Muscle of leg (tissue), 11 donors: ENCODE results near the gene FALEC. TPM values are rescaled to one million over a fixed set of nuclear protein-coding genes. Genes with fewer than 3 reads are reported as not detected.

Experiments
- DNase-seq: peaks from one replicate; pipeline ENCODE4 v3.0.0; 2013
- H3K27ac ChIP-seq: one replicate; pipeline ENCODE4 v1.5.1; 2013; ENCODE audit warnings: mild to moderate bottlenecking, low read length, control low read depth
- H3K27me3 ChIP-seq: one replicate; pipeline ENCODE4 v1.6.1; 2013; ENCODE audit warnings: low read length; ENCODE audit not compliant: control insufficient read depth, insufficient read depth
- H3K36me3 ChIP-seq: one replicate; pipeline ENCODE4 v1.6.1; 2013; ENCODE audit warnings: low read length; ENCODE audit not compliant: control insufficient read depth, insufficient read depth
- H3K4me1 ChIP-seq: one replicate; pipeline ENCODE4 v1.6.1; 2013; ENCODE audit warnings: low read length; ENCODE audit not compliant: control insufficient read depth, insufficient read depth
- H3K4me3 ChIP-seq: one replicate; pipeline ENCODE4 v1.5.1; 2013; ENCODE audit warnings: low read length, control low read depth
- H3K9me3 ChIP-seq: replicated peaks from 2 replicates; pipeline ENCODE4 v1.6.1; 2013; ENCODE audit warnings: low read depth, low read length; ENCODE audit not compliant: control insufficient read depth
- whole genome bisulfite sequencing: methylation state at CpG from one replicate; pipeline ENCODE4 v1.1.5; 2013; ENCODE audit warnings: missing lambda C conversion rate; ENCODE audit not compliant: insufficient coverage; 5-methylcytosine and 5-hydroxymethylcytosine counted together
- polyA plus RNA-seq, 8 donors: library from polyadenylated mRNA; unstranded; fragments of 120-200 nt; gene quantifications; one replicate each; pipeline versions ENCODE4 v1.2.1 to v1.2.3, GENCODE V29; 2013; ENCODE audit warnings: inconsistent platforms in 1 of 8, low replicate concordance in 1 of 8; ENCODE audit not compliant: insufficient read length in 8 of 8, insufficient read depth in 1 of 8
- total RNA-seq: library from RNA; stranded (reverse); fragments of 120-200 nt; gene quantifications from one replicate; pipeline ENCODE4 v1.2.4, GENCODE V29; 2013

Gene FALEC
- total and polyA plus RNA-seq, 9 donors, result 0.32 to 1.6 (median 0.74) TPM; not detected in 1

DNA sequence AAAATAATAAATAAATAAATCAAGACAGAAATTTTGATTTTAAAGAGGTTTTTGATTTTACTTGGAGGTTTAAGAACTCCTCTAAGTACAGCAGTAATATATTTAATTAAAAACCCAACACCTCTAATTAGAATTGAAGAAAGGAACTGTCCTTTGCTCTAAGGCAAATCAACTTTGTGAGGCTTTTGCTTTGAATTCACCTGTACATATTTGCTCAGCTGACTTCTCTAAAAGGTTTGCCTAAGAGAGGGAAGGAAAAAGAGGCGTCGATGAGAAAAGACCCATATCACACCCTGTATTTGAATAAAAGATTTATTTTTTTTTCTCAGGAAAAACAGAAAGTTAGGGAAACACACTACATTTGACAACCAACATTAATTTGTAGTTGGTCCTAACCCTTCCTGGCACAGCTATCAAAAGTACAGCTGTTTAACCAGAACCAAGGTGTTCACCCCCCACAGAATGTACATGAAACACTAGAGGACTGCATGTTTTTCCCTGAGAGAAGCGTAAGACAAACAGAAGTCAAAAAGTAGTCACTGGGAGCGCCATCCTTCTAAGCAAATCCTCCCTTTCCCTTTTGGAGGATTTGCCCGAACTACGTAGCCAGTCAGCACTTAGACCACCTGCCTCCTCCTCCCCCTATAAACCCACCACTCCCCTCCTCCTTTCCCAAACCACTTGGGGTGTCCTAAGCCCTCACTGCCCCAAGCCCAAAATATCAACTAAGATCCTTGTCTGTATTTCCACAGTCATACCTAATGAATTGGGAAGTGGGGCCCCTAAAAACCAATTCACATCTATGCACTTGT, 58.9 kb downstream of the FALEC start:
- DNase-seq, result no peak
- WGBS, result 67% methylated on average over 4 of the region's 6 CpGs
- peaks cover 67% of the 10 kb centered on the region for H3K36me3 ChIP-seq
- no peaks in the 10 kb centered on the region for H3K27me3 ChIP-seq
- H3K4me3 ChIP-seq, result peak overlapping the region; percentile 98
- peak overlapping the region; percentile 100 for H3K27ac ChIP-seq
- no peaks in the 10 kb centered on the region for H3K9me3 ChIP-seq
- peaks cover 34% of the 10 kb centered on the region for H3K4me1 ChIP-seq

DNA sequence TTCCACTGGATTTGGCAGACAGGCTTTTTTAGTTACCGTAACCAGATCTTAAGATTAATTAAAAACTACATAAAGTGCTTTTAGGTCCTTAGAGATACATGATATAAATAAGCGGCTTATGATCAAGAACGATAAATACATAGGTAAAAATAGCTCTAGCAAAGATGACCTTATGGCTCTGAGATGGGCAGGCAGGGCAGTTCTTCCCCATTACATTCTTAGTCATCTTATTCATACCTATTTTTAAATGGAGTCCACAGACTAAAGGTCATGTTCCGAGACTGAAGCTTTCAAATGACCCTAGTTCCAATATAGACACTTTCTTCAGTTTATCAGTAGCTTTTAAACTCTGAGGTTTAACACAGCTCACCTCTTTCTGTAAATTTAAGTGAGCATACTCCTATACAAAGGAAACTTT, 59.5 kb downstream of the FALEC start:
- H3K4me3 ChIP-seq, result peak overlapping the region; percentile 98
- H3K36me3 ChIP-seq, result peaks cover 63% of the 10 kb centered on the region
- H3K9me3 ChIP-seq, result no peaks in the 10 kb centered on the region
- H3K4me1 ChIP-seq, result peaks cover 31% of the 10 kb centered on the region
- DNase-seq, result peak; percentile 38
- H3K27ac ChIP-seq, result peak overlapping the region; percentile 100
- H3K27me3 ChIP-seq, result no peaks in the 10 kb centered on the region
- 41% methylated on average over 2 of the region's 4 CpGs for WGBS

DNA sequence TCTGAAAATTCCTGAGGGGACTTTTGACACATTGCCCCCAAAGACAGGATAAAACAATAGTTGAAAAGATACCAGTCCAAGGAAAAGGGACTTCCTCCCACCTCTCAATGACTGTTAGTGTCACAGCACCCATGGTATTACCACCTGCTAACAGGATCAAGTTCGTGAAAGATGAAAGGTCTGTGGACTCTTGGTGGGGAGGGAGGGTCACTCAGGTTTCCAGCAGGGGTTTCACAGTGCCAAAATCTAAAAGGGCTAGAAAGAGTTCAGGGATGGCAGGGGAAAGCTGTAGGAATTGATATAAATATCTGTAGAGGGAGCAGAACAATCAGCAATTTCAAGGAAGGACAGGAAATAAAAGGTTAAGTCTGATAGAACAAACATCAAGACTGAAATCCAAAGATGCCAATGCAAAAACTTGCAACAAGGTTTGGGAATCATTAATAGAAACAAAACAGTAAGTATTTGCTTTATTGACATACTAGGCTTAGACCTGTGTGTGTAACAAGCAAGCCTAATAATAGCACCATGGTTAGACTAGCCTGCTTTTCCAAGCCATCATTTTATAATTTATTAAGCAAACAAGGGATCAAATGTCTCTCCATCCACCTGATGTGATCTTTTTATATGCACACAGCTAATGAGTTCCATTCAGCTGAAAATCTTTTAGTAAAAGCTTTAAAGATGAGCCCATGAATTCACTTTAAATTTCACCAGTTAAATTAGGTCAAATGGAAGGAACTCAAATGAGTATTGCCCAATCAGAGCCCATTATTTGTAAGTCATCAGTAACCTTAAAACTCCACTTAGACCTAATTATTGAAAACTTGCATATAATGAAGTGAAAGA, 60.2 kb downstream of the FALEC start:
- 17% methylated on average over 1 of the region's 1 CpG for WGBS
- peak overlapping the region; percentile 98 for H3K4me3 ChIP-seq
- H3K27me3 ChIP-seq, result no peaks in the 10 kb centered on the region
- peak; percentile 43 for DNase-seq
- peaks cover 32% of the 10 kb centered on the region for H3K4me1 ChIP-seq
- H3K9me3 ChIP-seq, result no peaks in the 10 kb centered on the region
- peaks cover 61% of the 10 kb centered on the region for H3K36me3 ChIP-seq
- peak overlapping the region; percentile 100 for H3K27ac ChIP-seq

DNA sequence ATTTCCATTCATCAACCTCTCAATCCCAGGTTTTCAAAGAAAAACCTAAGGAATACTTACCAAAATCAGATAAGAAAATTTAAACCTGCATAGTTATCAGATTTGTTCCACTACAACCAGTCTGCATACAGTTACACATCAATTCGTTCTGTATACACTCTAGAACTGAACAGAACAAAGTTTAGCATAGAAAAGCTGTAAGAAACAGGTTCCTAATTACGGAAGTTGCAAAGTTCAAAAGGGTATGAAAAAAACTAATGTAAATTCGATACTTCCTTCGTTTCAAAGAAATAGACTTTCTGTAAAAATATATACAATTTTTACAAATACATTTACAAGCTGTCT, 60.8 kb downstream of the FALEC start:
- H3K4me3 ChIP-seq, result peak overlapping the region; percentile 98
- H3K4me1 ChIP-seq, result peaks cover 28% of the 10 kb centered on the region
- DNase-seq, result no peak
- WGBS, result no CpG with 5 or more reads among the region's 4 CpGs
- peak overlapping the region; percentile 100 for H3K27ac ChIP-seq
- no peaks in the 10 kb centered on the region for H3K27me3 ChIP-seq
- peaks cover 55% of the 10 kb centered on the region for H3K36me3 ChIP-seq
- no peaks in the 10 kb centered on the region for H3K9me3 ChIP-seq

DNA sequence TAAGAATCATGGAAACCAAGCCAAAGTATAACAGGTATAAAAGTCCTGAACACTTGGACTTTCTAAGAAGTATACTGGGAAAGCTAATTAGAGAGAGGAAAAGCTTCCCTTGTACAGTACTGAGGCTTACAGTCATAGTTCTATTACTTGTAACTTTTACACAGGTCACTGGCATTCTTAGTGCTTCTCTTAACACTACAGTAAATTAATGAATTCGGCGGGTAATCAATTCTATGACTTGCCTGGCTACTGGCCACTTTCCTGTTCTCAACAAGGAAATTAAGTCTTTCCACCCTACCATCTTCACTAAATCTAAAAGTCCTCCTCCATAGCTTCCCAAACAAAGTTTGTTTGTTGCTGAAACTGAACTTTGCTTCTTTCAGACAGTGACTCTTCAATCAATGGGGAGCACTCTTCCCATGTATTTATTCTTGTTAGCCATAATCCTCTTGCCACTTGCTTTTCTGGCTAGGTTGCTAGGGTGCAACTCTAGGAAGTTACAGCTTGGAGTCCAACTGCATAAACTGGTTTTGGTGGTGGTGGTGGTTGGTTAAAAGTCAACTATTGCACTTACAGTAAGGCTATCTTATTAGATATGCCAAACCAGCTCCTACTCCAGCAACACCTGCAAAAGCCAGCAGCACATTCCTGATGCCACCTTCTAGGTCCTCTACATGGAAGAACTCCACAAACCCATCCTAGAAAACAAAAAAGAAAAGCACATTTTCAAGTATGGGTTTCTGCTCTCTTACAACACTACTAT, 61.4 kb downstream of the FALEC start:
- Histone ChIP-seq H3K36me3 (peaks cover 52% of the 10 kb centered on the region), H3K4me1 (peaks cover 26% of the 10 kb centered on the region), H3K27ac (peak overlapping the region; percentile 100), H3K4me3 (peak overlapping the region; percentile 98), H3K27me3 (no peaks in the 10 kb centered on the region), H3K9me3 (no peaks in the 10 kb centered on the region)
- no peak for DNase-seq
- 25% methylated on average over 2 of the region's 2 CpGs for WGBS

DNA sequence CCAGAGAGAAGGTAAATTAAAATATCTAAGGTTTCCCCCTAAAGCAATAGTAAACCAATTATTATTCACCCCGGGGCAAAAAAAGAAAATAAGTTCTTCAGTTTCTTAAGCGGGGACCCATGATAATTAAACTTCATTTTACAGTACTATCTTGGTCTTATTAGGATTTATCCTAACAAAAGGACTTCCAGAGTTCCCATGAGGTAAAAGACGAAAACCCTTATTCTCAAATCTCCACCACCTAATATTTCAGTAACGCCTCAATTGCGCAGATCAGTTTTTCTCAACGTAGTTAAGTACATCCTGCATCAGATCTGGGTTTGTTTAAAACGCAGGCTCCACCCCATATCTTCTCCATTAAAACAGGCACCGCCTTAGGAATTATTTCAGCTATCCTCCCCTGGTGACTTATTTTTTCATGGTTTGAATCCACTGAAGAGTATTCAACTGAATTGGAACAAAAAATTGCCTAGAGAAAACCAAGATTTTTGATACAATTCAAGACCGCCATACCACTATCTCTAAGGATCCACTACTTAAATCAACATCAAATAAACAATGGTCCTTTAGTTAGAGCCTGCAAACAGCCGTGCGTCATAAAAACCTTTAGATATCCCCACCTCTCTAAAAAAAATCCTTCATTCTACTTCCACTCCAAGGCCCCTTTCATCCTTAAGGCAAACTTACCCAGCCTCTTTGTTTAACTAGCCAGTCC, 62.2 kb downstream of the FALEC start:
- no peaks in the 10 kb centered on the region for H3K9me3 ChIP-seq
- H3K4me1 ChIP-seq, result peaks cover 26% of the 10 kb centered on the region
- 2% methylated on average over 7 of the region's 11 CpGs for WGBS
- H3K36me3 ChIP-seq, result peaks cover 45% of the 10 kb centered on the region
- peak overlapping the region; percentile 98 for H3K4me3 ChIP-seq
- peak; percentile 69 for DNase-seq
- no peaks in the 10 kb centered on the region for H3K27me3 ChIP-seq
- H3K27ac ChIP-seq, result peak overlapping the region; percentile 100

DNA sequence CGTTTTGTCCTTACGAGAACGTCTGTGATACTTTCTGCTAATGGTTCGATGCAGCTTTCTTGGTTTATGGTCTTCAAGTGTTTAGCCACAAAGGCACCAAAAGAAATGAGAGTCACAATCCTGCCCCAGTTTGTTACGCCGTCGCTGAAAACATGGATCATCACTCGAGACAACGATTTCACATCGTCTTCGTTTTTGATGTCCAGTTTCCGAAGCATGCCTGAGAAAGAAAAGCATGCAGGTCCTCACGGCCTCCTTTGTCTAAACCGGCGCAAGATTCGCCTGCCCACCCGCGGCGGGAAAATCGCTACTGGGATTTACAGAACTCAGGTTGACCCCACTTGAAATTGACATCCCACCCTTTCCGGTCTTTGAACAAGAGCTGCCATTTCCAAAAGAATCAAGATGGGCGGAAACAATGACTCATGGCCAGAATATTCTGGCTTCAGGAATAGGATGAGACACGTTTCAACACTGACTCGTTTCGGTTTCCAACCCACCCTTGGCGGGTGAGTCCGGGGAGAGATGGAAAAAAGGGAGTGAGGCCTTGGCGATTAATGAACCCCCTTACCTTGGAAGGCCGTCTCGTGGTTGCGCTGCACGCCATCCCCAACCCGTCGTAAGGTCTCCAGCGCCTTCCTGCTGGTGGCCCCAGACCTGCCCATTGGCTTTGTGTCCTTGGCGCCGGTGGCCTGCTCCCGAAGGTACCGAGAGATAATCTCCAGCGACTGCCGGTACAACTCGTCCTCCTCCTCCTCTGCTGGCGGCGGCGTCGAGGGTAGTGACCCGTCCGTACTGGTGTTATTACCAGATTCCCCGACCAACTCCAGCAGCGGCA, 62.9 kb downstream of the FALEC start:
- under 1% methylated on average over 41 of the region's 50 CpGs for WGBS
- Histone ChIP-seq H3K4me3 (peak overlapping the region; percentile 98), H3K36me3 (peaks cover 37% of the 10 kb centered on the region), H3K27ac (peak overlapping the region; percentile 100), H3K27me3 (no peaks in the 10 kb centered on the region), H3K4me1 (peaks cover 21% of the 10 kb centered on the region), H3K9me3 (no peaks in the 10 kb centered on the region)
- DNase-seq, result peak; percentile 97

DNA sequence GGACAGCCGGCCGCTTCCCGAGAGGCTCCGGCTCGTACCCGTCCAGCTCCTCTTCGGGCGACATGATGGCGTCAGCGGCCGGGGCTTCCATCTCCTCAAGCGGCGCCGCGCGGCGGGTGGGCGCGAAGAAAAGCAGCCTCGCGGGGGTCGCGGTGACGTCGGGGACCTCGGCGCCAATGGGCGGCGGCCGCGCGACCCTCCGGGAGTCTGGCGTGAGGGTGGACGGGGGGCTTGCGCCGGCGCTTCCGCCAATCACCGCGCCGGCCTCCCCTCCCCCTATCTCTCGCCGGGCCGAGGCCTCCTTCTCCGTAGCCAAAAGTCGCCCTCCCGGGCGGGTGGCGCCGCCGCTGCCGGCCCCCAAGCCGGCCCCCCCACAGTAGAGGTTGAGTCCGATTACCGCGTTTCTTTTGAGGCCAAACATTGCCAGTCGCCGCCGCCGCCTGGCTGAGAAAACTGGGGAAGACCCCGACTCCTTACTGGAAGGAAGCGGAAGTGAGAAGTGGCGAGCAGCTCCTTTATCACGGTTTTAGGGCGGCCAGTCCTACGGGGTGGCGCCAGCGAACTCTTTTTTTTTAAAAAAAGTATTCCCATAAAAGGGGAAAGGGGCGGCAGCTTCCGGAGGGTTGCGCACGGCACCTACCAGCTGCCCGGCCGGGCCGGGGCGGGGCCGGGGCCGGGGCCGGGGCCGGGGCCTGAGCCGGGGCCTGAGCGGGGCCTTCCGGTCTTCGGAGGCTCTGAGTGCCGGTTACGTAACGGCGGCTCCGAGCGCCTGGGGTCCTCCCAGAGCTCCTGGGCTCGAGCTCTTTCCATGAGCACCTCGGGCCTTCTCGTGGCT, 63.8 kb downstream of the FALEC start, which contains the start of gene MCL1:
MCL1 (minus strand) TSS at position 501 of the 835 bp plus-strand sequence; CDS start at position 421, 80 bp downstream.
- under 1% methylated on average over 87 of the region's 94 CpGs for WGBS
- peak; percentile 99 for DNase-seq

More for the DNA sequence above, 63.8 kb downstream of the FALEC start, which contains the start of gene MCL1:
- Histone ChIP-seq H3K27me3 (no peaks in the 10 kb centered on the region), H3K36me3 (peaks cover 32% of the 10 kb centered on the region), H3K4me1 (peaks cover 19% of the 10 kb centered on the region), H3K9me3 (no peaks in the 10 kb centered on the region), H3K4me3 (peak within 1 kb of the TSS; percentile 98), H3K27ac (peak within 1 kb of the TSS; percentile 100)
